Keratinocyte (primary cell): ENCODE results near the gene TUBB8. TPM values are rescaled to one million over a fixed set of nuclear protein-coding genes. Genes with fewer than 3 reads are reported as not detected.

Experiments used
- DNase-seq: peaks from one replicate; pipeline ENCODE4 v3.0.0-alpha.2; 2011; ENCODE audit warnings: low read depth, missing footprints, low spot score
- FAIRE-seq: peaks from 2 replicates; lab custom pipeline; 2011; peaks lifted over from hg19 to GRCh38; lab: Jason Lieb, UNC
- H2AFZ ChIP-seq: 2 replicates; pipeline ENCODE4 v1.6.0; 2012; ENCODE audit warnings: low read length, control low read depth, inconsistent platforms; ENCODE audit not compliant: control insufficient read depth
- H3K27ac ChIP-seq: 2 replicates; pipeline ENCODE4 v1.5.1; 2011; ENCODE audit warnings: low read length; ENCODE audit not compliant: control insufficient read depth, insufficient read depth
- H3K27me3 ChIP-seq: 3 replicates; pipeline ENCODE4 v1.6.0; 2011; ENCODE audit warnings: low read length; ENCODE audit not compliant: control insufficient read depth, insufficient read depth; ENCODE audit errors: extremely low read depth
- H3K36me3 ChIP-seq, 2 experiments: 2 replicates in 1 of 2; 3 replicates in 1 of 2; pipeline ENCODE4 v1.5.1; 2011; ENCODE audit warnings: low read length in 2 of 2, mild to moderate bottlenecking in 1 of 2; ENCODE audit not compliant: control insufficient read depth in 2 of 2, insufficient read depth in 2 of 2; ENCODE audit errors: extremely low read depth in 1 of 2
- H3K4me1 ChIP-seq: 3 replicates; pipeline ENCODE4 v1.5.1; 2011; ENCODE audit warnings: low read length; ENCODE audit not compliant: control insufficient read depth, insufficient read depth; ENCODE audit errors: extremely low read depth
- H3K4me2 ChIP-seq: 3 replicates; pipeline ENCODE4 v1.6.0; 2011; ENCODE audit warnings: low read depth, low read length; ENCODE audit not compliant: control insufficient read depth, insufficient read depth; ENCODE audit errors: extremely low read depth
- H3K4me3 ChIP-seq, 3 experiments: fragments of 200-600 bp in 1 of 3; sonication (generic) in 1 of 3; 2 replicates in 2 of 3; 3 replicates in 1 of 3; pipeline ENCODE4 v1.5.1; 2011 to 2016; ENCODE audit warnings: low read length in 3 of 3, mild to moderate bottlenecking in 3 of 3, control low read depth in 2 of 3, inconsistent platforms in 1 of 3, low read depth in 1 of 3, mixed read lengths in 1 of 3, mixed run types in 1 of 3, moderate library complexity in 1 of 3; ENCODE audit not compliant: control insufficient read depth in 2 of 3, insufficient read depth in 2 of 3; ENCODE audit errors: extremely low read depth in 1 of 3
- H3K79me2 ChIP-seq: 2 replicates; pipeline ENCODE4 v1.6.0; 2012; ENCODE audit warnings: low read length; ENCODE audit not compliant: control insufficient read depth, insufficient read depth
- H3K9ac ChIP-seq: 3 replicates; pipeline ENCODE4 v1.6.0; 2011; ENCODE audit warnings: low read length; ENCODE audit not compliant: control insufficient read depth, insufficient read depth; ENCODE audit errors: extremely low read depth
- H3K9me1 ChIP-seq: 3 replicates; pipeline ENCODE4 v1.6.0; 2011; ENCODE audit warnings: low read length; ENCODE audit not compliant: control insufficient read depth, insufficient read depth; ENCODE audit errors: extremely low read depth
- H3K9me3 ChIP-seq: 2 replicates; pipeline ENCODE4 v1.5.1; 2012; ENCODE audit warnings: low read depth, low read length; ENCODE audit not compliant: control insufficient read depth
- H4K20me1 ChIP-seq: 3 replicates; pipeline ENCODE4 v1.6.0; 2011; ENCODE audit warnings: low read length; ENCODE audit not compliant: control insufficient read depth, insufficient read depth; ENCODE audit errors: extremely low read depth
- CTCF ChIP-seq, 3 experiments: IDR thresholded peaks in 1 of 3; conservative IDR thresholded peaks in 1 of 3; optimal IDR thresholded peaks in 1 of 3; 2 replicates in 2 of 3; 3 replicates in 1 of 3; pipeline versions ENCODE3 to v1.5.1; 2011; ENCODE audit warnings: low read length in 3 of 3, mild to moderate bottlenecking in 3 of 3, moderate library complexity in 2 of 3, control low read depth in 1 of 3, inconsistent platforms in 1 of 3; ENCODE audit not compliant: insufficient read depth in 2 of 3; ENCODE audit errors: extremely low read depth in 1 of 3
- EZH2 ChIP-seq: IDR thresholded peaks from one replicate; pipeline ENCODE4 v1.6.1; 2012; ENCODE audit warnings: inconsistent platforms, mild to moderate bottlenecking, low read length, moderate library complexity
- dilution Hi-C: fragments of 300-500 bp; cut with MboI; formaldehyde crosslinking; loops from one replicate; pipeline ENCODE4 v1.7.0; 2020; ENCODE audit warnings: low sequenced_read_pairs; ENCODE audit not compliant: extremely low pct_ligation_motif_present
- polyA plus RNA-seq, 5 experiments: library from polyadenylated mRNA; depleted of rRNA in 3 of 5; stranded (reverse) in 3 of 5; stranded (forward) in 1 of 5; unstranded in 1 of 5; fragments of >200 nt; gene quantifications; 1 replicate in 1 of 5; 2 replicates in 3 of 5; 3 replicates in 1 of 5; pipeline versions ENCODE4 v1.2.1 to v1.2.3, GENCODE V29; 2011 to 2012; ENCODE audit warnings: missing spikeins in 2 of 5, low read depth in 1 of 5, low replicate concordance in 1 of 5

The TUBB8 gene
- polyA plus RNA-seq, 1 donor (not counting 4 experiments of a cell fraction or from before 2014, with no cell fraction given): 0.10 TPM

GRCh38 chr10:91313-91712 lies 42.2 kb upstream of the TUBB8 start:
- Histone ChIP-seq H3K27me3 (no peaks in the 10 kb centered on the region), H3K79me2 (no peaks in the 10 kb centered on the region), H4K20me1 (no peaks in the 10 kb centered on the region), H3K36me3 (no peaks in the 10 kb centered on the region), H3K27ac (no peak overlapping the region), H3K4me1 (peaks cover 11% of the 10 kb centered on the region), H3K4me2 (no peak overlapping the region), H3K9me1 (no peaks in the 10 kb centered on the region), H3K9ac (no peak overlapping the region), H3K4me3 (no peak overlapping the region), H3K9me3 (peaks cover under 1% of the 10 kb centered on the region), H2AFZ (no peak overlapping the region)
- FAIRE-seq (no peak), DNase-seq (no peak)
- no peak for TF ChIP-seq CTCF (optimal IDR thresholded peaks at IDR 0.05 in 1 of 3, IDR thresholded peaks at IDR 0.05 in 1 of 3, conservative IDR thresholded peaks at IDR 0.05 in 1 of 3; ENCODE audit: extremely low read depth in 1 of 3, insufficient read depth in 2 of 3, low read length in 3 of 3)
- no peak for TF ChIP-seq EZH2
- dilution Hi-C loops: no loop called here

GRCh38 chr10:90161-90560 lies 41.1 kb upstream of the TUBB8 start:
- H3K4me3 ChIP-seq: no peak overlapping the region
- no peaks in the 10 kb centered on the region for H3K36me3 ChIP-seq
- no peaks in the 10 kb centered on the region for H3K79me2 ChIP-seq
- H3K4me1 ChIP-seq: peaks cover 11% of the 10 kb centered on the region
- dilution Hi-C loops: no loop called here
- no peak overlapping the region for H3K9ac ChIP-seq
- FAIRE-seq (no peak), DNase-seq (no peak)
- H3K9me3 ChIP-seq: no peaks in the 10 kb centered on the region
- H3K27me3 ChIP-seq: no peaks in the 10 kb centered on the region
- H3K4me2 ChIP-seq: no peak overlapping the region
- TF ChIP-seq EZH2 (no peak), CTCF (optimal IDR thresholded peaks at IDR 0.05 in 1 of 3, IDR thresholded peaks at IDR 0.05 in 1 of 3, conservative IDR thresholded peaks at IDR 0.05 in 1 of 3; ENCODE audit: extremely low read depth in 1 of 3, insufficient read depth in 2 of 3, low read length in 3 of 3) (no peak)
- H3K27ac ChIP-seq: no peak overlapping the region
- H4K20me1 ChIP-seq: no peaks in the 10 kb centered on the region
- no peak overlapping the region for H2AFZ ChIP-seq
- H3K9me1 ChIP-seq: no peaks in the 10 kb centered on the region
